NCI-H82 treated with DMSO at 0.1 percent for 48 hours (cell line): ENCODE measurements around the gene ASIC4.

ENCODE experiments used
- DNase-seq: peaks from one replicate; lab custom pipeline; 2025; ENCODE audit not compliant: unreplicated experiment; lab: John Stamatoyannopoulos, UW

ASIC4 gene

DNA sequence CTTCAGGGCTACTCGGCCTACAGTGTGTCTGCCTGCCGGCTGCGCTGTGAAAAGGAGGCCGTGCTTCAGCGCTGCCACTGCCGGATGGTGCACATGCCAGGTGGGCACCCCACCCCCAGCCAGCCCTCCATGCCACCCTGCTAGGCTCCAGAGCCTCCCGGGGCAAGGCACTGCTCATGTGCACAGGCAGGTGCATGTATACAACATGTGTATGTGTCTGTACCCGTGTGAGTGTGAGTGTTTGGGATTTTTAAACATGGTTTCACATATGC is 18.0 kb downstream of the ASIC4 start:
- no peak for DNase-seq

DNA sequence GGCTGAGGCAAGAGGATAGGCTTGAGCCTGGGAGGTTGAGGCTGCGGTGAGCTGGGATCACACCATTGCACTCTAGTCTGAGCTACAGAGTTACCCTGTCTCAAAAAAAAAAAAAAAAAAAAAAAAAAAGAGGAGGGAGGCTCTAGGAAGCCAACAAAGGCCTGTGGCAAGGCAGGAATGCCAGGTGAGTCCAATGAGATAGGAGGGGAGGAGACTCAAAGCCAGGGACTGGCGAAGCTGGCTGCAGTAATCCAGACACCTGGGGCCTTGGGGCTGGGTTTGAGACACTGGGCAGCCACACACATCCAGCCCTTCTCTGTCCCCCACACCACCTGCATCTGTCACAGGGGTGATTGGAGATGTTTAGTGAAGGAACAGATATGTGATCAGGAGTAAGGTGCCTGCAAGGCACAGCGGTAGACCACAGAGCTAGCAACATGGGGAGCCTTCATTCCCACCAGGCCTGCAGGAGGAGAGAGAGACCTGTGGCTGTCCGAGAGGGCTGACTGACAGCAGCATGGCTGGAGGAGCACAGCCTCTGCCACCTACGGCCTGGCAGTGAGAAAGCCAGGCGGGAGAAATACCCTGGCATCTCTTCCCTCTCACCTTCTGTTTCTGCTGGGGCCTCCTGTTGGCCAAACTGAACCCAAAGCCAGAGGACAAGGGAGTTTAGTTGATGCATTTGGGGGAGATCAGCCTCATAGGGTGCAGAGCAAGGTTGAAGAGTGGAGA is 19.8 kb downstream of the ASIC4 start:
- DNase-seq = no peak

DNA sequence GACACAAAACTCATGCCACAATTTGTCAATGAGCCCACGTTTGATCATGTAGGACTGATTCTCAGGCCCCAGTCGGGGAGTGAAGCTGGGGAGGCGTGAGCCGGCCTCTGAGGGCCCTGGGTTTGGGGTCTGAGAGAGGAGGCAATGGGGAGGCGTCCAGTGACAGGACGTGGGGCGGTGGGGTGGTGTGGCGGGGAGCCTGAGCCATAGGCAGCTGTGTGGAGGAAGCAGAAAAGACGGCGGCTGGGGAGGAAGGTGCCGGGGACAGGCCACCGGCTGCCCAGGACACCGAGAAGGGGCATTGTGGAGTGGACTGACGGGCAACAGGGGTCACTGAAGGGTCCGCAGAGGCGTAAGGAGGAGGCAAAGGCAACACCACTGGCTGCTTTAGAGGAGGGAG is 22.1 kb downstream of the ASIC4 start:
- DNase-seq = no peak

DNA sequence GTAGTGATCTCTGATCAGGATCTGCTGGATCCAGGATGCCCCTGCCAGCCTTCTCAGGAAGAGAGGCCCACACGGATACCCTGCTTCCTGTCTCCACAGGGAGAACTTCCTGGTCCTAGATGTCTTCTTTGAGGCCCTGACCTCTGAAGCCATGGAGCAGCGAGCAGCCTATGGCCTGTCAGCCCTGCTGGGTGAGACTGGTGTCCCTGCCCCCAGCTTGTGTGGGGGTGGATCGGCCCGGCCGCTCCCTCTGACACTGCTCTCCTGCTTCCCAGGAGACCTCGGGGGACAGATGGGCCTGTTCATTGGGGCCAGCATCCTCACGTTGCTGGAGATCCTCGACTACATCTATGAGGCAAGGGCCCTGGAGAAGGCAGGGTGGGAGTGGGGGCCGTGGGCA is 22.7 kb downstream of the ASIC4 start:
- no peak for DNase-seq

DNA sequence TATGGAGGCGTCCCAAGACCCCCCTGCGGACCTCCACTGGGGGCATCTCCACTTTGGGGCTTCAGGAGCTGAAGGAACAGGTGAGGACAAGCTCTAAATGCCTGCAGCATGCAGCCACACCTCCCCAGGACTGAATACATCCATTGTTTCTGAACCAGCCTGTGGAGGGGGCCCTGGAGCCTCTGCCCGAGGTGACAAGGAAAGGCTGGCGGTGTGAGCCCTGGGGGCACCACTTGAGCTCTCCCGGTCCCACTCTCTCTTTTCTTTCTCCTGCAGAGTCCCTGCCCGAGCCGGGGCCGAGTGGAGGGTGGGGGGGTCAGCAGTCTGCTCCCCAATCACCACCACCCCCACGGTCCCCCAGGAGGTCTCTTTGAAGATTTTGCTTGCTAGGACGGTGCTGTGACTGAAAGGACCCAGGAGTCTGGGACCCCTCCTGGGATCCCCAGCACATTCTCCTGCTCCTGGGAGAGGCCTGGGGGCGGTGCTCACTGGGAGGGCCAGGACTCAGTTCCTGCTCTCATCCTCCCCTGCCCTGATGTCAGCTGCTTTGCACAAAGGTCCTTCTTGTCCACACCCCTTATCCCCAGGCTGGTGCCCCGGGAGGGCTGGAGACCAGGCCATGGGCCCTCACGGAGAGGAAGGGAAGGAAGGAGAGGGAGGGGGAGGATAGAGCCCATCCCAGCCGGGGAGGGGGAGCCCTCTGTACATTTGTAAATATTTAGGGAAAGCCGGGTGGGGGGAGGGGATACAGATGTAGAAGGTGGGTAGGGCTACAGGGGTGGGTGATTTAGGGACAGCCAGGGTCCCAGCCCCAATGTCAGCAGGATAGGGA is 23.6 kb downstream of the ASIC4 start:
- DNase-seq = no peak

DNA sequence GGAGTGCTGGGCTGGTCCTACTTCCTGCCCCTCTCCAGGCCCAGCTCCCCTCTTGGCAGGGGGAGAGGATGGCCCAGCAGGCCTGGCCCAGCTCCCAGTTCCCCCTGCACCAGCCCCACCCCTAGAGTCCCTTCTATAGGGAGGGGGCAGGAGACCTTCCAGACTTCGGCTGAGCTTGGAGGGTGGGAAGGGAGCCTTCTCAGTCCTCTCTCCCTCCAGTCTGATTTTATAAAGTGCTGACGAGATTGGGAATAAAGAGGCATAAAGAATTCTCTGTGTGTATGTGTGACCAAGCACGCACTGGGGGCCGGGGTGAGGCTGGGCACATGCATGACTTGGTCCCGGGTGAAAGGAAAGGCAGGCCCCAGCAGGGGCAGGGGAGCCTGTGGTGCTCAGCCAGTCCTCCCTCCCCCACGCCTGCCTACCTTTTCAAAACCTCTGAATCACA is 24.2 kb downstream of the ASIC4 start:
- DNase-seq = no peak

DNA sequence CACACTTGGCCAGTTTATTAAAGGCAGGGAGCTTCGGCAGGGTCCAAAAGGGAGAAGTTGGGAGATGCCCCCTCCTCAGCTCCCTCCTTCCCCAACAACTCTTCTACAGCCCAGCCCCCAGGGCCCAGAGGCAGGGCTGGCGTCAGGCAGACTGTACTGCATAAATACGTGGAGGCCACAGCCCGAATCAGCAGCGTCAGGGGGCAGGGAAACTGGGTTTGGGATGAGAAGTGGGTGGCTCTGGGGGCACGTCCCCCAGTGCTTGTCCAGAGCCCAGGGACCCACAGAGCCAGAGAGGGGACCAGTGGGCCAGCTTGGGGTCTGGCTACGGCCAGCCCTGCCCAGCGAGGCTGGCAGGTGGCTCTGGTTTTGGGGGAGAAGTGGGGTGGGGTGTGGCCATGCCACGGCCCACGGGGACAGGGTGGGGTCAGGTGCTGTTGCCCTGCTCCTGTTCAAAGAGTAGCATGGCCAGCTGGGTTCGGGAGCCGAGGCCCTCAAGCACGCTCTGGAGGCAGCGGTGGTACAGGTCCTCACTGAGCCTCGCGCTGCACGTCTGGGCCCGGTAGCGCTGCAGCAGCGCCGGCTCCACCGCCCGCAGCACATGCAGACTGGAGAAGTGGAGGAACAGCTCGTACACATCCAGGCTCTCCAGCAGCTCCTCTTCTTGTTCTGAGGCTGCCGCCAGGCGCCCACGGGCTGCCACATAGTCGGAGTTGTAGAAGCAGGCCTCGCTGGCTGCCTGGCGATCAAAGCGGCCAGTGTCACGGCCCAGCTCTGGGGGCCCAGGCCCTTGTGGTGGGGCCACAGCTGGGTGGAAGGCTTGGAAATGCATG is 24.9 kb downstream of the ASIC4 start:
- DNase-seq = no peak

DNA sequence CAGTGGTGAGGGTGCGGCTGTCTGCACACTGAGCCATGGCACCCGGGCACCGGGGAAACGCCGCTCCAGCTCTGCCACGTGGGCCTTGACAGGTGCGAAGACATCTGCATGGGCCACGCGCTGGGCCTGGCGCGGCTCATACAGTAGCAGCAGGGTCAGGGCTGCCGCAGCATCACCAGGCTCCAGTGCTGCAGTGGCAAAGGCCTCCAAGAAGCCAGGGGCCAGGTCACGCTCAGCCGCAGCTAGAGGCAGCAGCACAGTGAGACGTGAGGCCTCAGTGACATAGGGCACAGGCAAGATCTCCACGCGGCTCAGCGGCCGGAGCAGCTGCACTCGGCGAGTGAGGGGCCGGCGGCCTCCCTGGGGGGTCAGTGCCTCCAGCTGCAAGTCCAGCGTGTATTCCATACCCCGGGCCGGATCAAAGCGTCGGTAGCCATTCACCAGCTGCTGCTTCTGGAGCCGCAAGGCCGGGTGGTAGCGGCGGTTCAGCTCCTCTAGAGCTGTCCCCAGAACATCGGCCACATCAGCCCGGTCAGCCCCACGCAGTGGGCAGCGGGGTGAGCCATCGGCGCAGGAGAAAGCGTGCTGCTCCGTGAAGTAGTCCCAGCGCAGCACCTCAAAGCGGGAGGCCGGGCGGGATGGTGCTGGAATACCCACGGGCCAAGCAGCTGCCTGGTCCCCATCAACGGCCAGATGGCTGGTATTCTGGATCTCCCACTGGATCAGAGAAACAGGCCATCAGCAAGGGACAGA is 25.8 kb downstream of the ASIC4 start:
- DNase-seq = no peak

DNA sequence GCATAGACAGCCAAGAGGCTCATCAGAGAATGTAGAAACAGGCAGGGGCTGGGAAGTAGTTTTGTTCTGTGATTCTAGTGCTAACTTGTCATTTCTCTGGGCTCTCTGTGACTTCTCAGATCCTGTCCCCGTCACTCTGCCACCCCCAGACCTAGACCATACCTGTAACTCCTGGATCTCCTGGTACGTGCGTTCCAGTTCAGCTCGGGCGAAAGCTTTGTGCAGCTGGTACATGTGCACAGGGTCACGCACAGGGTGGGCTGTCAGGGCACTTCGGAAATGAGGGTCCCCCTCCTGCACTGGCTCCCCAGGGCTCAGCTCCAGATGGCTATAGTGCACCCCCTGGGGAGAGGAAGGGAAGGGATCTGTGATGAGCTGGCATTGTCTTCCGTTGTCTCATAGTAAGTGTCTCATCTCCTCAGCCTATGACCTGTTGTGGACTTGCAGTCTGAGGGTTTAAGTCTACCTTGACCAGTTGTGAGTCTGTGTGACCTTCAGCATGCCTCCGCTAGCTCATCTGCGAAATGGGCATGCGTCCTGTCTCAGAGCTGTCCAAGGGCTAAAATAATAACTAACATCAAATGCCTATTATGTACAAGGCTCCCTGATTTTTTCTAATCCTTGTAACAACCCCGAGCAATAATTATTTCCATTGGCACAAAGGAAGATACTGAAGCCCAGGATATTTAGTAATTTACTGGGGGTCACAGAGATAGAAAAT is 26.7 kb downstream of the ASIC4 start:
- no peak for DNase-seq

DNA sequence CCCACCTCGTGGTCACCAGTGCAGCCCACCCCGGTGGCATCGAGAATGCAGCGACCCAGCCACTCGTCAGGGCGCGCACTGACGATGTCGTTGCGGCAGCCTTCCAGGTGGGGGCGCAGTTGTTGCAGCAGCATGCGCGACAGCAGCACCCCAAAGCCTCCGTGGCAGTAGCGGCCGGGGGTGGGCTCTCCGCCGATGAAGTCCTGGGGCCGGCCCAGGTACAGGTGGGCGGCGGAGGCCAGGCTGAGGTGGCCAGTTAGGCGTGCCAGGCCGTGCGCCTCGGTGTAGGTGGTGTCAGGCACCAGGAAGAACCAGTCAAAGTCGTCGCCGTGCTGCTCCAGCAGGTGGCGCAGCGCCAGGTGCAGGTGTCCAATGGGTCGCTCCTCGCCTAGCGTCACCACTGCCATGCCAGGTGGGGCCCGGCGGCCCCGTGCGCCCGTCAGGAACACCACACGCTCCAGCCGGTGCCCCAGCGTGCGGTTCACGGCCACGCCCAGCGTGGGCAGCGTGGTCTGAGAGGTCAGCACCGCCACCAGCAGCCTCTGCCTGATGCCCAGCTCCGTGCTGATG is 27.4 kb downstream of the ASIC4 start:
- DNase-seq = peak; percentile 83

DNA sequence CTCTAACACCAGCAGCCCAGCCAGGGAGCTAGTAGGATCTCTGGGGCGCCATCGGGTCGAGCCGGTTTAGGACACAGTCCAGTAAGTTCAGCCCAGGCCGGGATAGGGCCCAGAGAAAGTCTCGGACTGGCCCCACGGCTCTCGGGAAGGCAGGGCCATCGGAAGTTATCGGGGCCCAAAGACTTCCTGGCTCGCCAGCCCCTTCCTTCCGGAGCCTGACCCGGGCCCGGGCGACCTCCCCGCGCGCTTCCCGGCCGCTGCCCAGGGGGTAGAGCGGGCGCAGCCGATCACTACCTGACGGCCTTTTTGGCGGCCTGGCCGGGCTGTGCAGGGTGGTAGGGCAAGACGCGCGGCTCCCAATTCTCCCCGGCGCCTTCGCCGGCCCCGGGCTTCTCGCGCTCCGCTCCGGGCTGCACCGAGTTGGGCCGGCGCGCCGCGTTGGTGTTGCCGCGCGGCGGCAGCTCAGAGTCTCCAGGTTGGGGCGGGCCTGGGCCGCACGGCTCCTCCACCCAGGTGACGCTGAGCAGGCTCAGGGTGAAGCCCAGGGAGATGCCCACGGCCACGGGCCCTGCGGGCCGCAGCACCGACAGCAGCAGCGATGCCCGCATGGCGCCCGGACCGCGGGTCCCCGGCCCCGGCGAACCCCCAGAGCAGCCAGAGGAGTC is 28.8 kb downstream of the ASIC4 start:
- DNase-seq = no peak

DNA sequence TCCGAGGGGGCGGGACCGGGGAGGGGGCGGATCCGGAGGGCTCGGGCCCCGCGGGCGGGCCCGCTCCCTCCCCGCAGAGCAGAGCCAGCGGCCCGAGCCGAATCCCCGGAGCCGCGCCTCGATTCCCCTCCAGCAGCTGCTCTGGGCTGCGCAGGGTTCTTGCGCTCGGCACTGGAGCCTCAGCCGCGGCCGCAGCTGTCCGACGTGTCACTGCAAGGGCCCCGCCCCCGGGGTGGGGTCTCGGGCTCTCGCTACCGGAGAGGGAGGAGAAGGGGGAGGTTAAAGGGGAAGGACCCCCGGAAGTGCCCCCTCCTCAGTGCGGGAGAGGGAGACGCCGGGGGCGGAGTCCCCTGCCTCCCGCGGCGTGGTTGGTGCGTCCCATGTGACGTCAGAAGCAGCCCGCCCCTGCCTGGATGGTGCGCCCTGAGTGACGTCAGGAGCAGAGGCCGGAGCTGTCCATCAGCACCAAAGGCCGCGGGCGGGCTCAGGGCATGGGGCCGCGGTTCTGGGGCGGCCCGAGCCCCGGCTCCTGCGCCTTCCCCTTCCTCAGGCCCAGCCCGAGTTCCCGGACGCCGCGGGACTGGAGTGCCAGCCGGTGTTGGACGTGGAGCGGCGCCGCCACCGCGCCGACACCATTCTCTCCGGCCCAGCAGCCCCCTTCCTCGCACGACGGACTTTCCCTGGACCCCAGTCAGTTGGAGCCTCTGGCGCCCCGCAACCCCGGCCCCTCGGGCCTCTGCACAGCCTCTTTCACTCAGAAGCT is 29.5 kb downstream of the ASIC4 start, which contains the start of the genes CHPF and TMEM198:
TSS of gene CHPF (minus strand) at position 214 of the 763 bp plus-strand sequence. CDS start 271 bp downstream, outside the sequence.
TSS of gene TMEM198 (plus strand) at position 433 of the 763 bp plus-strand sequence. CDS start 700 bp downstream, outside the sequence.
- peak; percentile 93 for DNase-seq

DNA sequence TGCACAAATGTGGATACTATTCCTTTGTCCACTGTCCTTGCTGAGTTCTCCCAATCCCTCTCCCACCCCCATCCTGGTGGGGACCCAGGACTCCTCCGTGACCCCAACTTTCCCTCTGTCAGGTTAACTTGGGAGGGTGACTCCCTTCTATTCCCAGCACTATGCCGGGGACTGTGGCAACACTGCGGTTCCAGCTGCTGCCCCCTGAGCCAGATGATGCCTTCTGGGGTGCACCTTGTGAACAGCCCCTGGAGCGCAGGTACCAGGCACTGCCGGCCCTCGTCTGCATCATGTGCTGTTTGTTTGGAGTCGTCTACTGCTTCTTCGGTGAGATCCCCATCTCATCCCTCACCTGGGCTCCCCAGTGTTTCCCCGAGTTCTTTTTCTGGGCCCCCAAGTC is 30.3 kb downstream of the ASIC4 start:
- no peak for DNase-seq

DNA sequence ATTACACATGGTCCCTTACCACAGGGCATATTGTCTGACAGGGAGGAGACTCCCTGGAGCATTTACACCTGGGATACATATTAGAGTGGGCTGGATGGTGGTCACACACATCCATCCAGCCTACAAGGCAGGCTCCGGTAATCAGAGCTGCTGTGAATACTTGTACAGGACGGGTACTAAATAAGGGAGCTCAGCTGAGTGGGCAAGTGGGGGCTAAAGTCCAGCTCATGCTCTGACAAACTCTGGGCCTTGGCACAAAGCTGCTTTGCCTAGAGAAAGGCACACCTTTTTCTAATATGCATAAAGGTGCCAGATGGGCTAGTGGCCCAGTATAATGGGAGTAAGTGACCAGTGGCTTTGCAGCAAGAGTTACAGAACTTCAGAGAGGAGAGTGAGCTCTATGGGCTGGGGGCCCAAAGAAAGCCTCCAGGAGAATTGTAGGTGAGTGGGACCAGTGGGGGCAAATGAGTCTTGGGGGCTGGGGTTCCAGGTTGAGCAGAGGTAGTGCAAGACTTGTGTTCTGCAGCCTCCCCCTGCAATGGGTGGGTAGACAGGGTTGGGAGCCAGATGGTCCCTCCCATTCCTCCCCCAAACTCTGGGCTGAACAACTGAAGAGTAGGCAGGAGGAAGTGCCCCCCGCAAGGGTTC is 31.1 kb downstream of the ASIC4 start:
- no peak for DNase-seq

DNA sequence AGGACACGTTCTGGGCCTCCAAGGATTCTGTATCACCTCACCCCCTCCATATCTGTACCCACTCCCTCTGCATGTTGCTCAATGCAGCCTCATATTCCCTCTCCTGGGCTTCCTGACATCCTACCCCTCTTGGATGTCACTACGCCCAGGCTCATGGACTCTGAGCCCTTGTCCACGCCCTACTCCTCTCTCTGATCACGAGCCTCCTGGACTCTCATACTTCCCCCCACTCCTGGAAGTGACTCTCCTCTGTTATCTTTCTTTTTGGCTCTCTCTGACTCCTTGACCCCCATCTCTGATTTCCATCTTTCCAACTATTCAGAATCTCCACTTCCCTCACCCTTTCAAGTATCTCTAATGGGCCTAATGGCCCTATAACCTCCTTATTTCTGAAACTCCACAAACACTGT is 31.7 kb downstream of the ASIC4 start:
- DNase-seq = no peak

DNA sequence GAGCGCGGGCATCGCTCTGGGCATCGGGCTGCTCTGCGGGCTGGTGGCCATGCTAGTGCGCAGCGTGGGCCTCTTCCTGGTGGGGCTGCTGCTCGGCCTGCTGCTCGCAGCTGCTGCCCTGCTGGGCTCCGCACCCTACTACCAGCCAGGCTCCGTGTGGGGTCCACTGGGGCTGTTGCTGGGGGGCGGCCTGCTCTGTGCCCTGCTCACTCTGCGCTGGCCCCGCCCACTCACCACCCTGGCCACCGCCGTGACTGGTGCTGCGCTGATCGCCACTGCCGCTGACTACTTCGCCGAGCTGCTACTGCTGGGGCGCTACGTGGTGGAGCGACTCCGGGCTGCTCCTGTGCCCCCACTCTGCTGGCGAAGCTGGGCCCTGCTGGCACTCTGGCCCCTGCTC is 33.3 kb downstream of the ASIC4 start:
- no peak for DNase-seq

DNA sequence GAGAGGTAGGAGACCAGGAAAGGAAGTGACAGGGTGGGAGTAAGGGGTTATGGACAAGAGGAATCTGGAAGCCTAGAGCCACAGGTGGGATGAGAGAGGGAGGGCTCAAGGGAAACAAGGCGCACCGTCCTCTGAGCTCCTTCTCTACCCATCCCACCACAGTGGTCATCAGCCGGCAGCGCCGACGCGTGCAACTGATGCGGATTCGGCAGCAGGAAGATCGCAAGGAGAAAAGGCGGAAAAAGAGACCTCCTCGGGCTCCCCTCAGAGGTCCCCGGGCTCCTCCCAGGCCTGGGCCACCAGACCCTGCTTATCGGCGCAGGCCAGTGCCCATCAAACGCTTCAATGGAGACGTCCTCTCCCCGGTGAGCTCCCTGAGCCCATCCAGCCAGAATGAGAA is 34.7 kb downstream of the ASIC4 start:
- DNase-seq = no peak

DNA sequence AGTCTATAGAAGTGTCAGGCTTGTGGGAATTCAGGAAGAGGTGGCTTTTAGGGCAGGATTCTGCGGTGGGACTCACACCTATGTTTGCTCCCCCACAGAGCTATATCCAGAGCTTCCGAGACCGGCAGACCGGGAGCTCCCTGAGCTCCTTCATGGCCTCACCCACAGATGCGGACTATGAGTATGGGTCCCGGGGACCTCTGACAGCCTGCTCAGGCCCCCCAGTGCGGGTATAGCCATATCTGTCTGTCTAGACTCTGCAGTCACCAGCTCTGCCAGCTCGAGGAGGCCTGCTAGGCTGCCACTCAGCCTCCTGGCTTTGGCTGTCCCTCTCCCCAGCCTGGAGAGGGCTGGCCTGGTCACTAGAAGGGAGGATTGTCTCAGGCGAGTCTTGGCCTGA is 35.3 kb downstream of the ASIC4 start:
- no peak for DNase-seq
